HG02943 (cell line): ENCODE results near the gene TMOD2.

ENCODE experiments used
- ATAC-seq: cut with Tn5 transposase; IDR thresholded peaks from one replicate; pipeline ENCODE4 v1.9.1; 2021; ENCODE audit warnings: mild to moderate bottlenecking, low read depth, moderate library complexity; ENCODE audit not compliant: unreplicated experiment

The TMOD2 gene

DNA sequence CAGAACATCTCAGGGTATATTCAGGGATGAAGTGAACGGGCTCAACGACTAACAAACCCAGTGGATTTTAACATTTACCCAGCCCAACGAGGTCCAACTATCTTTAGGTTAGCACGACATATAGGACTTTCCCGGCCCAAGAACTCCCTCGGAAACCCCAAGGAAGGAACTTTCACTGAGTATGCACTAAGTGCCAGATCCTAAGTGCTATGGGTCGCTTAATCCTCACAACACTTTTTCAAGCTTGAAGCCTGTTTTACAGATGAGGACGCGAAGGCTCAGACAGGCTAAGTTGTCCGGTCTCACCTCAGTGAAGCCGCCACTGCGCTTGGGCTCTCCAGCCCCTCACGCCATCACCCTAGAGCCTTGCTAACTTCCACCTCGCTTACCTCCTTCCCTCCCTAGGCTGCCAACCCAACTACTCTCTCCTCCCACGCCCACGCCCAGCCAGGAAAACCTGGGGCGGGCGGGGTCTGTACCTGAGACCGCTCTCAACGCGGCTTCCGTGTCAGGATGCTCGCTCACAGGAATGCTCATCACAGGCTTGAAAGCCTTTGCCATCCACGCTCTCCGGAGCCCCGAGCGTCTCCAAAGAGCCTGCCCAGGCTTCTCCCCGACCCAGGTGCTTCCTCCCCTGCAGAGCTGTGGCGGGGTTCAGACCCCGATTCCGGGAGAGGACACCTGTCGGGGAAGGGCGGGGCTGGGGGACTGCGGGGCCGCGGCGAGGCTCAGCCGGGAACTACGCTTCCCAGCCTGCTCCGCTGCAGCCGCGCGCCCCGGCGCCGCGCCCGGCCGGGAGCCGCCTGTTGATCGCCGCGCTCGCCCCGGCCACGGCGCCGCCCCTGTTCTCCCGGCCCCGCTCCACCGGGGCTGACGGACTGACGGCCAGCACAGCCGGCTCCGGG lies at the start of gene TMOD2:
Gene TMOD2 (plus strand): TSS at position 806 of the 905 bp plus-strand sequence. CDS start 14,845 bp downstream, outside the sequence.
- ATAC-seq, result no peak

DNA sequence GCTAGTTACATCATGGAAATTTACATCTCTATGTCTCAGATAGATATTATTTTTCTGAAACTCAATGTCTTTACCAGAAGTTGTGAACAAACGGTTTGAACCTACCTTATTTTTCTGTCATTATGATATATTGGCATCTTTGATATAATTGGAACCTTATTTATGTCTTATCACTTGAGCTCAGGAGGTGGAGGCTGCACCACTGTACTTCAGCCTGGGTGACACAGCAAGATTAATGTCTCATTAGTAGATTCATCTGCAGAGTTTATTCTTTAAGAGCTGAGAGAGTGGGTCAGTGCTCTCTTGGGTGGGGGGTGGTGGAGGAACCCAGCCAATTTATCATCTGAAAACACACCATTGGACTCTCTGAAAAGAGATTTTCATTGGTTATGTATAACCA lies 48.7 kb upstream of the TMOD2 start:
- no peak for ATAC-seq

DNA sequence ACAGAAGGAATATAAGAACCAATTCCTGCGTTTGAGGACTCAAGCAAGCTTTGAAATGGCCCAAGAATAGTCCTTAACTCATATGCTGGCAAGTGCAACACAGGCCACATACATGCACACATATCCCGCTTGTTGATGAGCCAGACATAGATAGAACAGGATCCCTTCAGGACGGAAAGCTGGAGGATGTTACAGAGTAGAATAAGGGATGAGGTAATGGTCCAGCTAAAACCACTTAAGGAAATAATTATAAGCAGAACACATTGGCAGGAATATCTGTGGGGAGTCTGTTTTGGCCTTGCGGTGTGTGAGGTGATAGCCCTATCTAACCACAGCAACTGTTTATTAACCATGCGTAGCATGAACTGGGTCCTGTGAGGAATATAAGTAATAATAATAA lies 45.1 kb upstream of the TMOD2 start:
- ATAC-seq, result no peak

DNA sequence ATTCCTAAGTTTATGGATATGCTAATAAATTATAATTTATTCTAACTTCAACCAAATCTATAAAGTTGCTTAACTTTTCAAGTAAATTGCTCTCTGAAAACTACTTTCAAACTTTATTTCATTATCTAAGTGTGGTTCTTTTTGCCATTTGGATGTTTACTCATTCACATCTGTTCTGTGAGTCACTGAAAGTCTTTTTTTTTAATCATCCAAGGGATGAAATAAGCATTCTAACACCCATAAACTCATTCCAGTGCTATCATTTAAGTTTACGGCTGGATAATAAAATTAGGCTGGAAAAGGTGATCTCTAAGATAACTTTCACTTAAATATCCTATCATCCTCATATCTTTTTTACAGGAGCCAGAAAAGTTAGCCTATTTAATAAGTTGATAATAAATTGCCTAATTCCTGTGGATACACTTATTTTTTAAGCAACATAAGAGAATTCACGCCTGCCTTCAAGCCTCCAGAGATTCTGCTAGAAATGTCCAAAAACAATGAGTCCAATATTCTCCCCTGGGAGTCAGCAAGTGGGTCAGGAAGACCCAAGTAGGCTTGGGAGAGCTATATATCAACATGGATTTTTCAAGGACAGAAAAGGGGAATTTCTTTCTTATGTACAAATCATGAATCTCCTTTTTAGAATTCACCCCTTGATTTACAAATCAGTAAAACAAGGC lies 44.3 kb upstream of the TMOD2 start:
- ATAC-seq, result no peak

DNA sequence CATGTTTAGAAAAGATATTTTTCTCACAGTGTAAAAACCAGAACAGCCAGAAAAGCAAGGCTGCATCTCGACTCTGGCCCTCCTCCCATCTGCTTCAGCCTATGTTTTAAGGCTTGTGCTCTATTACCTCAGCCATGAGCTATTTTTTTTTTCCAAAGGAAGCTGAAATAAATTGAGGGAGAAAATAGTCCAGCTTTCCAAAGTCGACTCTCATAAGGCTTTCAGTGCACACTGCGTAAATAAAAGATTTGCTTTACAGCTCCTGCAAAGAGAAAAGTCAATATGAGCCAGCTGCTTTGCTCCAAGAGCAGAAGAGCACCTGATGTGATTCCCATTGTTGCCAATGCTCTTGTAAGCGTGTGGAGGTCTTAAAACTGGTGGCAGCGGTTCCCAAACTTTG lies 43.4 kb upstream of the TMOD2 start:
- ATAC-seq, result no peak

DNA sequence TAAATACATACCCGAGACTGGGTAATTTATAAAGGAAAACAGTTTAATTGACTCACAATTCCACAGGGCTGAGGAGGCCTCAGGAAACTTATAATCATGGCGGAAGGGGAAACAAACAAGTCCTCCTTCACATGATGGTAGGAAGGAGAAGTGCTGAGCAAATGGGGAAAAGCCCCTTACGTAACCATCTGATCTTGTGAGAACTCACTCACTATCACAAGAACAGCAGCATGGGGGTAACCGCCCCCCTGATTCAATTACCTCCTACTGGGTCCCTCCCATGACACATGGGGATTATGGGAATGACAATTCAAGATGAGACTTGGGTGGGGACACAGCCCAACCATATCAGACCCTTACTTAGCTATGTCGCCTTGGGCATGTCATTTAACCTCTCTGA lies 42.4 kb upstream of the TMOD2 start:
- no peak for ATAC-seq

DNA sequence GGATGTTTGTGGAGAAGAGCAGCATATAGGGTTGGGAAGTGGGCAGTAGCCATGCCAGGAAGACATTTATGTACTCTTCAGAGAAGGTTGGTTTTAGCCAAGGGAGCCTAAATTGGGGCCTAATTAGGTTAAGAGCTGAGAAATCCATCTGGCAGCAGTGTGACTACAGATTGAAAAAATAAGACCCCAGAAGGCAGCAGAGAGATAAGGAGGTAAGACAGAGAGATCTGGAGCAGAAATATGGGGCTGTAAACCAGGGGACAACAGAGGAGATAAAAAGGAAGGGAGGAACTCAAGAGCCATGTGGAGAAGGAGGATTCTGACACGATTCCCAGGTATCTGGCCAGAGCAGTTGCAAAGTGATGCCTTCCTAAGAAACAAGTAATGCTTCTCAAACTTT lies 37.2 kb upstream of the TMOD2 start:
- ATAC-seq, result no peak

DNA sequence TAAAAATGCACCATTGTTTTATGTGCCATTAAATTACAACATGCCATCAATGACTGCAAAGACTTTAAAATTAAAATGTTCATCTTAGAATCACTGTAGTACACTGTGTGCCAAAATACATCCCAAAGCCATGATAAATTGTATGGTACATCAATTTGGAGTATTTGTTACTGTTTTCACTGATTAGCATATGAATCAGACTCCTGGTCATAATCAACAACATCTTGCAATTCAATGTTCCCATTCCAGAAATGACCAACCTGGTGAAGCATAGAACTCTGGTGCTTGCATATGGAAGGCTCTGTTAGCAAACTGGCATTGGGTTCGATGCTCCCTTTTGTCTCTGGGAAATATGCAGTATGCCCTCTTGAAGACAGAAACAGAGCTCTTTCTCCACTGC lies 36.5 kb upstream of the TMOD2 start:
- no peak for ATAC-seq

DNA sequence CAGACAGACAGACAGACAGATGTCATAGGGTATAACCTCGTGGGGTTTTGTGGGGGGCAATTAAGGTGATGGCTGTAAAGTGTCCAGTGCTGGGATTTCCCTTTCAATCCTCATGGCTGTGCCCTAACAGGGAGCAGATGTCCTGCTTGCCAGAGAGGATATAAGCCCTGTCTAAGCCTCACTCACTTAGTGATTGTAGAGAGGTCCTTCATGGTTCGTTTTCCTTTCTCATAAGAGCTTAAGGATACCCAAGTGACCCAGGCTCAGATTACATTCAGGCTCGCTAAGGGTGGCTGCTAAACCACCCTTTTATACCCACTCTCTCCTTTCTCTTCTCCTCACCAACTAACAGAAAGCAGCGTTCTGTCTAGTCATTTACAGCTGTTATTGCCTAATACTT lies 33.2 kb upstream of the TMOD2 start:
- no peak for ATAC-seq

DNA sequence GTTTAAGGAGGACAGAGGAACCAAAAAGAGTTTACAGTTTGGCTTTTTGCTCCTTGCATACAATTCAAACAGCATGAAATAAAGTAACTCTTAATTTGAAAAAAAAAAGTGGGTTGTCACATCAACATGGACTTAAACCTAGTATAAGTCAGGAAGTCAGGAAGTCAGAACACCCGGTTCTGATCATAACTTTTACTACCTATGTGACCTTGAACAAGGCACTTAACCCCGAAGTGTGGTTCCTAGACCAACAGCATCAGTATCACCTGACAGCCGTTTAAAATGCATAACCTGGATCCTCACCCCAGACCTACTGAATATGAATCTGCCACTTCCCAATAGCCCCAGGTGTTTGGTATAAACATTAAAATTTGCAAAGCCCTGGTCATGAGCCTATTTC lies 32.7 kb upstream of the TMOD2 start:
- ATAC-seq, result no peak

DNA sequence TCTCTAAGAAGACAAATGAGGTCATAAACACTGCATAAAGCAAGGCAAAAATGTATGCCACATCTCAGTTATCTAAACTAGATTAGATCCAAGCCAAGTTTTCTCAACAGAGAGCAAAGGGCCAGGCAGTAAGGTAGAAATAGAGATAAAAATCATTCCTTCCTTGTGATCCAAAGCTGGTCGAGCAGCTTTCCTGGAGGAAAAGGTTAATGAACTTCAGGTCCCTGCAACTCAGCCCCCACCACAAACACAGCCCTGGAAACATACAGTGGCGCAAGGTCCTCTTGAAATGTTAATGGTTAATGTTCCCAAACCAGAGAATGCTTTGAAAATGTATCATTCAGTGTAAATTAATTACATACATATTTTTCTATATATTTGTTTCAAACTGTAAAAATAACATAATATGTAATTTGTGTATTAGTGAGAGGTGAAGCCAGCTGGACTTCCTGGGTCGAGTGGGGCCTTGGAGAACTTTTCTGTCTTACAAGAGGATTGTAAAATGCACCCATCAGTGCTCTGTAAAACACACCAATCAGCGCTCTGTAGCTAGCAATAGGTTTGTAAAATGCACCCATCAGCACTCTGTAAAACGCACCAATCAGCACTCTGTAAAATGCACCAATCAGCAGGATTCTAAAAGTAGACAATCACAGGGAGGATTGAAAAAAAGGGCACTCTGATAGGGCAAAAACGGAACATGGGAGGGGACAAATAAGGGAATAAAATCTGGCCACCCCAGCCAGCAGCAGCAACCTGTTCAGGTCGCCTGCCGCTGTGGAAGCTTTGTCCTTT lies 31.0 kb upstream of the TMOD2 start:
- ATAC-seq, result no peak

DNA sequence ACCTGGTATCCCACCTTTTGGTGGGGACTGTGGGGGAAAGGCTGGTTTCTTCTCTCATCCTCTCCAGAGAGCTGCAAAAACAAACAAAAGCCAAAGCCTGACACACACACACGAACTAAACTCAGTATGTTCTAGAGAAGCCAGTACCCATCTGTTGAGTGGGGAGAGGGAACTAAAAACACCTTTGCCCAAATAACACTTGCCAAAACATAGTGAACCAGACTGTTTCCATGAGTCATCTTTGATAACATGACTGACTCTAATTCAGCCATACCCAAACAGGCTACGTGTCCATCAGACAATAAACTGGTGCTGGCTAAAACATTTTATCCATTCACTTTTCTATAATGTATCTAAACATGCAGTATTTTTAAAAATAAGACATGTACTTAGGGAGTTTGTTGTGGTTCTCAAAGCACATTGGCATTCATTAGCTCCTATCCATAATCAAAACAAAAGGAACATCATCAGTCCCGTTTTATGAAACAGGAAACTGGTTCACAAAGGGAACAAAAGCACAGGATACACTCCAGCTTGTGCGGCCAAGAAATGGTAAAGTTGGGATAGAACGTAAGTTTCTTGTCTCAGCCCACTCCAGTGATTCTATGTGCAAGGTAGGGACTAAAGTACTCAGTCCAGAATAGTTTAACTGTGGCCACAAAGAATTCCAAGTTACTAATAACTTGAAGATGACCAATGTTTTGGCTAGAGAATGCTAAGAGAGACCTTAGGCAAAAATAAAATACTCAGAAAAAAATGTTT lies 30.0 kb upstream of the TMOD2 start:
- ATAC-seq, result no peak

DNA sequence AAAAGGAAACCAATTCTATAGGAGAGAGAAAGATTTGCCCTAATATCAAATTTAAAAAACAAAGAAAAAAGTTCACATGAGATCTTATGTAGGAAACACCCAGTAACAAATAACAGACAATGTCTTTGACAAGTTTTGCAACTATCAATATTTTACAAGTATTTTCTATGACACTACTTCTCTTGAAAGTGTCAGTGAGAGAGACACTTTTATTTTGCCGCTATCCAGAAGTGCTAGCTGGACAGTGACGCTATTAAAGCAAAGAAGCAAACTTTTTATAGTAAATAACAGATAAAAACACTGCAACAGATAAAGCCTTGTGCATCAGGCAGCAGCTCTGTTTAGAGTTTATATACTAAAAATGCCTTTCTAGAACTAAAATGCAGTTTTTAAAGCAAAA lies 27.2 kb upstream of the TMOD2 start:
- ATAC-seq, result no peak

DNA sequence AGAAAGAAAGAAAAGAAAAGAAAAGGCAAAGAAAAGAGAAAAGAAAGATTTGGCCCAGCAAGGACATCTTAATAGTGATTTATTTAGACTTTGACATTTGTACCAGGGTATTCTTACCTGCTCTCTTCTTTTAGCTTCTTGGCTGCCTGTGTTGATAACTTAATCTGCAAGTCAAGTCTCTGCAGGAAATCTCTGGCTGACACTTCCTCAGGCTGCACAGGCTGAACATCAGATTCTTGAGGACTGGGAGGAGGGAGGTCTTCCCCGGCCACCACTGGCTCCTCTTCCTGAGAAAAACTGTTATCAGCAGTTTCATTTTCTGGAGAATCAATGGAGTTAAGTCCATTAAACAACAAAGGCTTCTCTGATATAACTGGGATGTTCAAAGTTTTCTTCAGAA lies 26.7 kb upstream of the TMOD2 start:
- ATAC-seq, result no peak

DNA sequence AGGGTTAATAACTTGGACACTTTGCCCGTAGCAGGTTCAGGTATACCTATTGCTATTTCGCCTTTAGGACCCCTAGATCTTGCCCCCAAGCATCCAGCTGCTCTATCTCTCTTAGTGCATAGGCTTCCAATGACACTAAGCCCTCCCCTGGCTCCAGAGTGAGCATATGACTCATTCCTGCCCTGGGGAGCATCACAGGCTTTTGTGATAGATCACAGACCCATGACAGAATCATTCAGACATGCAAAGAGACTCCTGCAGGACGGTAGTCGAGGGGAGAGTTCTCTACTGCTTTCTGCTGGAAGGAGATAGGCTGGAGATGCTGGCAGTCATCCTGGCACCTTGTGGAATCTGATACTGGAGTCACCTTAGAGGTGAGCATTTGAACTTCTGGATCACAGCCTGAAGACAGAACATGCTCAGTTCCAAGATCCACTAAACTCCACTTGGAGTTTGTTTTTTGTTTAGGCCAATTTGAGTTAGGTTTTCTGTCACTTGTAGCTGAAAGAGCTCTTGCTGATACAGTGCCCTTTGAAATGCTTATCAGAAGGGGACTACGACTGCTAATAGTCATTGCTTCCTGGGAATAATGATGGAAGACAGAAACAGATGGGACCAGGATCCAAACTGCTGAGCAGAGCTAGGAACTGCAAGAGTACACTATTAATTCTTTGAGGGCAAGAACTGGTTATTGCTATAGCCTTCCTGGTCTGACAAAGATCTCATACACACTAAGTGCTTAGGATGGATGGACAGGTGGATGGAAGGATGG lies 24.9 kb upstream of the TMOD2 start:
- ATAC-seq, result peak; percentile 71

DNA sequence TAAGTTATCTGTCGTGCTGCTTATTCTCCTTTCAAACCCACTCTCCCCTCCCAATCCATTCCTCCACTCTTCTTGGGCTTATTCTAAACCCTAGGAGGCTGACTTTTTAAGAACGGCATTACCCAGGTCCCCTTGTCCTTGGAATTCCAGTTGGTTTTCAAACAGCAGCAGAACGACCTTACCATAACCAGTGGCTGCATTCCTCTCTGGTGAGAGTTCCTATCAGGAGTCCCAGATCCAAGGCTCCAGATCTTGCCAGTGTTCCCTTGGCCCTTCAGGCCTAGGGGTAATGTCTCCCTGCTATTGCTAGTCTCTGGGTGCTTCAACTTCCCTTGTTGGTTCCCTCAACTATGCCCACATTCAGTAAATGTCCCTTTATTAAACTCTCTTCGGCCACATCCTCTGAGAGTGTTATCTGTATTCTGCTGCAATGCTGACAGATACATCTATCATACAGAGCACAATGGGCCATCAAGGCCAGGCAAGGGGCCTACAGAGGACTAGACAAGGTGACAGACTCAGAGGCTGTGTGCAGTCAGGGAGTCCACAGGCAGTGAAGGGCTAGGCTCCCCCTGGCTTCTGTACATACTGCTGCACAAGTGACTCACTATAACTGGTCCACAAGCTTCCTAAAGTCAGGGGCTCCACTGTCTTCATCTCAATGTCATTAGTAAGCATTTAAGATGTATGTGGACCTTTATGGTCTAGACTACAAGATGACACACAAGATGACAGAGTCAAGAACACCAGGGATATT lies 24.1 kb upstream of the TMOD2 start:
- no peak for ATAC-seq

DNA sequence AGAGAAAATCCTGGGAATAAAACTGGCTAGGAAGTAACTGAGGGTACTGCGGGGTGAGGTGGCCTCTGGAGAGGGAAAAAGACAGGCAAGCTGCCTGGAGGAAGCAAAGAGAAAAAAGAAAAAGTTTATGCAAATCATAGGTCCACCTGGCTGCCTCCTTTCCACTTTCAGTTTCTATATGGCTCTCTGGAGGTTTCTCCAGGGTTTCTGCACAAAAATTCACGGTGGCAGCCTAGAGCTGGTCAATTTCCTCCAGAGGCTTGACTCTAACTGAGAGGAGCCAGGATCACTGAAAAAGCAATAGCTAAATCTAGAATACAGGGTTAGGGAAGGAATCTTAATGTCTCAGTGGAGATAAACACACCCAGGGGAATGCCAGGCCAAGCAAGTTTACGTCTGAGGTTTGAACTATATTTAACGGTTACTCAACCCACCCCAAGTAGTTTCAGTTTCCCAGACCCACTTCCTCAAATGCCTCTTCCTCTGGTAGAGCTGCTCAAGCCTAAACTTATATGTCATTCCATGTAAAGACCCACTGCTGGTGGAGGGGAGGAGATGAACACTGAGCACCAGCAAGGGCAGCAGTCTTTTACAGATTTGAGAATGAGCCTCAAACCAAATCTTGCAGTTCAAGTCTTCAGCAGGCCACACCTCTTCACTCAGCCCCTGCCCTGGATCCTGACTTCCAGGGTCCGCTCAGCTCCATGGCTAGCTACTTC lies 19.7 kb upstream of the TMOD2 start:
- peak; percentile 60 for ATAC-seq

DNA sequence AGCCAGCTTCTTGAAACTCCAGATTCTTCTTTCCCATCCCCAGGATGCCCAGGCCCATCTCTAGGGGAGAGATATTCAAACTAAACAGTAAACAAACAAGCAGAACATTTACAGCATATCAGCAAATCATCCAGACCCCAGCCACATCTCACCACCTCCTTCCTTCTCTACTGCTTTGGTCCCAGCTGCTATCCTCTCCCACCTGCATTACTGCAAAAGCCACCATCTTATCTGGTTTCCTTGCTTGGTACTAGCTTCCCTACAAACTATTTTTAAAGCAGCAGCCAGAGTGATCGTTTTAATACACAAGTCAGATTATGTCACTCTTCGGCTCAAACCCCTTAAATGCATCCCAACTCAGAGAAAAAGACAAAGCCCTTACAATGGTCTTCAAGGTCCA lies 18.8 kb upstream of the TMOD2 start:
- no peak for ATAC-seq
